Thymus (tissue), 11 donors: ENCODE measurements around the gene LAMA5. TPM values are rescaled to one million over a fixed set of nuclear protein-coding genes. Genes with fewer than 3 reads are reported as not detected.
"Not testable (repeated sequence)": the region's sequence is repeated elsewhere in the genome, so short reads cannot be mapped to it uniquely, and the experiment has no call there.

Experiments
- DNase-seq, 9 donors: peaks; one replicate each; pipeline ENCODE4 v3.0.0-alpha.2; 2013; ENCODE audit warnings: low spot score in 9 of 9, low read depth in 6 of 9, missing footprints in 1 of 9
- H3K27ac ChIP-seq, 2 donors: one replicate each; pipeline ENCODE4 v1.5.1; 2013; ENCODE audit warnings: control low read depth in 1 of 2, low read depth in 1 of 2, low read length in 1 of 2, mild to moderate bottlenecking in 1 of 2, moderate library complexity in 1 of 2
- H3K27me3 ChIP-seq, 2 donors: one replicate each; pipeline ENCODE4 v1.5.1; 2013; ENCODE audit warnings: low read length in 1 of 2; ENCODE audit not compliant: control insufficient read depth in 2 of 2, insufficient read depth in 1 of 2
- H3K36me3 ChIP-seq, 2 donors: one replicate each; pipeline ENCODE4 v1.5.1; 2013; ENCODE audit warnings: low read length in 1 of 2, mild to moderate bottlenecking in 1 of 2, moderate library complexity in 1 of 2; ENCODE audit not compliant: control insufficient read depth in 2 of 2, insufficient read depth in 2 of 2
- H3K4me1 ChIP-seq, 2 donors: one replicate each; pipeline ENCODE4 v1.5.1; 2013; ENCODE audit warnings: low read length in 2 of 2; ENCODE audit not compliant: control insufficient read depth in 2 of 2, insufficient read depth in 2 of 2
- H3K4me3 ChIP-seq, 2 donors: one replicate each; pipeline ENCODE4 v1.5.1; 2013; ENCODE audit warnings: low read length in 2 of 2, control low read depth in 1 of 2, mild to moderate bottlenecking in 1 of 2
- H3K9me3 ChIP-seq, 2 donors: one replicate each; pipeline ENCODE4 v1.5.1; 2013; ENCODE audit warnings: low read length in 1 of 2, mild to moderate bottlenecking in 1 of 2; ENCODE audit not compliant: control insufficient read depth in 2 of 2, insufficient read depth in 1 of 2
- WGBS: extraction: QIAGEN DNeasy Blood & Tissue Kit; methylation state at CpG from one replicate; pipeline ENCODE4 v1.1.7; 2013; 5-methylcytosine and 5-hydroxymethylcytosine counted together
- polyA plus RNA-seq: library from polyadenylated mRNA; stranded (reverse); fragments of 200-250 nt; gene quantifications from one replicate; pipeline ENCODE4 v1.2.3, GENCODE V29; 2013
- total RNA-seq: library from RNA; stranded (reverse); fragments of 120-200 nt; gene quantifications from one replicate; pipeline ENCODE4 v1.2.4, GENCODE V29; 2013
- donor health status: healthy.

LAMA5 gene
- total and polyA plus RNA-seq, 2 donors, result 12.8 to 155 TPM

GRCh38 chr20:62373631-62374179 lies 6.6 kb upstream of the LAMA5 start:
- Histone ChIP-seq H3K9me3 (peaks cover 0 to 13% of the 10 kb centered on the region in 2 donors), H3K27me3 (peaks cover 18 to 29% of the 10 kb centered on the region in 2 donors), H3K4me1 (peaks cover 0 to 13% of the 10 kb centered on the region in 2 donors)
- H3K4me3 ChIP-seq, H3K27ac ChIP-seq, H3K36me3 ChIP-seq, DNase-seq: not testable (repeated sequence)
- 94% methylated on average over 27 of the region's 40 CpGs for WGBS

- H3K27ac ChIP-seq, result no peak overlapping the region
- peaks cover 0 to 13% of the 10 kb centered on the region in 2 donors for H3K9me3 ChIP-seq
- peaks cover 0 to 16% of the 10 kb centered on the region in 2 donors for H3K4me1 ChIP-seq
- peaks cover 31 to 43% of the 10 kb centered on the region in 2 donors for H3K27me3 ChIP-seq
- 90% methylated on average over 29 of the region's 29 CpGs for WGBS
- H3K4me3 ChIP-seq, result no peak overlapping the region
- H3K36me3 ChIP-seq, result no peaks in the 10 kb centered on the region
- no peak for DNase-seq
Measured at GRCh38 chr20:62372042-62372993, 5.2 kb upstream of the LAMA5 start.

GRCh38 chr20:62371588-62372041 lies 4.5 kb upstream of the LAMA5 start:
- DNase-seq, result no peak

GRCh38 chr20:62370807-62371587 lies 3.9 kb upstream of the LAMA5 start:
- Histone ChIP-seq H3K4me3 (no peak overlapping the region), H3K27me3 (peaks cover 44 to 52% of the 10 kb centered on the region in 2 donors), H3K27ac (no peak overlapping the region), H3K36me3 (no peaks in the 10 kb centered on the region), H3K9me3 (peaks cover 0 to 13% of the 10 kb centered on the region in 2 donors), H3K4me1 (peaks cover 0 to 9% of the 10 kb centered on the region in 2 donors)
- WGBS, result 79% methylated on average over 18 of the region's 18 CpGs
- no peak for DNase-seq

More at GRCh38 chr20:62371588-62372041, 4.5 kb upstream of the LAMA5 start:
- 96% methylated on average over 8 of the region's 8 CpGs for WGBS
- H3K4me1 ChIP-seq, result peaks cover 0 to 9% of the 10 kb centered on the region in 2 donors
- no peaks in the 10 kb centered on the region for H3K36me3 ChIP-seq
- H3K4me3 ChIP-seq, result no peak overlapping the region
- H3K27me3 ChIP-seq, result peaks cover 38 to 45% of the 10 kb centered on the region in 2 donors
- H3K9me3 ChIP-seq, result peaks cover 0 to 13% of the 10 kb centered on the region in 2 donors
- H3K27ac ChIP-seq, result no peak overlapping the region

GRCh38 chr20:62370115-62370806 lies 3.1 kb upstream of the LAMA5 start:
- DNase-seq, result no peak
- Histone ChIP-seq H3K27ac (no peak overlapping the region), H3K4me3 (no peak overlapping the region), H3K27me3 (peaks cover 51 to 59% of the 10 kb centered on the region in 2 donors), H3K36me3 (no peaks in the 10 kb centered on the region), H3K9me3 (peaks cover 0 to 13% of the 10 kb centered on the region in 2 donors), H3K4me1 (peaks cover 0 to 6% of the 10 kb centered on the region in 2 donors)
- 81% methylated on average over 19 of the region's 19 CpGs for WGBS

GRCh38 chr20:62369815-62370114 lies 2.7 kb upstream of the LAMA5 start:
- Histone ChIP-seq H3K4me1 (peaks cover 0 to 6% of the 10 kb centered on the region in 2 donors), H3K4me3 (no peak overlapping the region), H3K27me3 (peaks cover 55 to 64% of the 10 kb centered on the region in 2 donors), H3K9me3 (peaks cover 0 to 12% of the 10 kb centered on the region in 2 donors), H3K36me3 (no peaks in the 10 kb centered on the region), H3K27ac (no peak overlapping the region)
- no peak for DNase-seq
- 83% methylated on average over 4 of the region's 4 CpGs for WGBS

GRCh38 chr20:62368976-62369814 lies 2.1 kb upstream of the LAMA5 start:
- peaks cover 0 to 6% of the 10 kb centered on the region in 2 donors for H3K4me1 ChIP-seq
- DNase-seq, result no peak

More at GRCh38 chr20:62368976-62369814, 2.1 kb upstream of the LAMA5 start:
- 30% methylated on average over 28 of the region's 28 CpGs for WGBS
- H3K27ac ChIP-seq, result peak overlapping the region in 1 of 2 donors; percentile 31
- H3K9me3 ChIP-seq, result peaks cover 0 to 6% of the 10 kb centered on the region in 2 donors
- H3K36me3 ChIP-seq, result no peaks in the 10 kb centered on the region
- no peak overlapping the region for H3K4me3 ChIP-seq
- H3K27me3 ChIP-seq, result peaks cover 55 to 70% of the 10 kb centered on the region in 2 donors
